HEK293T (cell line): Measurements from ENCODE around the gene MPIG6B.

Experiments
- BHLHE40 ChIP-seq: fragments of 450-650 bp; IDR thresholded peaks from 2 replicates; pipeline ENCODE4 v1.6.1; 2016; ENCODE audit warnings: mild to moderate bottlenecking, moderate library complexity, borderline replicate concordance
- FOXM1 ChIP-seq: fragments of 450-650 bp; IDR thresholded peaks from 2 replicates; pipeline ENCODE4 v1.6.1; 2017; ENCODE audit warnings: mild to moderate bottlenecking, borderline replicate concordance
- LEF1 ChIP-seq: fragments of 450-650 bp; IDR thresholded peaks from 2 replicates; pipeline ENCODE4 v1.6.1; 2017; ENCODE audit warnings: mild to moderate bottlenecking, borderline replicate concordance
- PKNOX1 ChIP-seq: fragments of 450-650 bp; IDR thresholded peaks from 2 replicates; pipeline ENCODE4 v1.6.1; 2016
- SP1 ChIP-seq: fragments of 450-650 bp; IDR thresholded peaks from 2 replicates; pipeline ENCODE4 v1.6.1; 2017
- TARDBP ChIP-seq: fragments of 450-650 bp; IDR thresholded peaks from 2 replicates; pipeline ENCODE4 v1.6.1; 2016

- TF ChIP-seq TARDBP = no peak
- TF ChIP-seq PKNOX1 = no peak
- TF ChIP-seq BHLHE40 = no peak
- no peak for TF ChIP-seq FOXM1
- no peak for TF ChIP-seq SP1
- no peak for TF ChIP-seq LEF1
Measured at GRCh38 chr6:31725502-31726350, 2.6 kb downstream of the MPIG6B start.
